NCI-H345 (cell line): Measurements from ENCODE around the gene UBTF.

Experiments
- DNase-seq: peaks from one replicate; lab custom pipeline; 2025; lab: John Stamatoyannopoulos, UW

The UBTF gene

DNA sequence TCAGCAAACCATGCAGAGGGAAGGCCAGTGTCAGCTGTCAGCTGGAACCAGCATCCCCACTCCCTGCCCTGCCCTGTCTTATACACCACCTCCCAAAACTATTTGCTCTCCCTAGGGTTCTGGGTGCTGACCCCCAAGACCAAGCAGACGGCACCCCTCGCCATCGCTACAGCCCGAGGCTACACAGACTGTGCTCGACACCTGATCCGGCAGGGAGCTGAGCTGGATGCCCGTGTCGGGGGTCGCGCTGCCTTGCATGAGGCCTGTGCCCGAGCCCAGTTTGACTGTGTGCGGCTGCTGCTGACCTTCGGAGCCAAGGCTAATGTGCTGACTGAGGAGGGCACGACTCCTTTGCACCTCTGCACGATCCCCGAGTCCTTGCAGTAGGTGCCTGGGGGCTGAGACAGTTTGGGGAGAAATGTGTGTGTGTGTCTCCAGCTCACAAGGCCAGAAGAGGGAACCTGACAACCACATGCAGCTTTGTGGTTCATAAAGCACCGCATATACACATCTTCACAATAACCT, 47.5 kb downstream of the UBTF start:
- DNase-seq = no peak

DNA sequence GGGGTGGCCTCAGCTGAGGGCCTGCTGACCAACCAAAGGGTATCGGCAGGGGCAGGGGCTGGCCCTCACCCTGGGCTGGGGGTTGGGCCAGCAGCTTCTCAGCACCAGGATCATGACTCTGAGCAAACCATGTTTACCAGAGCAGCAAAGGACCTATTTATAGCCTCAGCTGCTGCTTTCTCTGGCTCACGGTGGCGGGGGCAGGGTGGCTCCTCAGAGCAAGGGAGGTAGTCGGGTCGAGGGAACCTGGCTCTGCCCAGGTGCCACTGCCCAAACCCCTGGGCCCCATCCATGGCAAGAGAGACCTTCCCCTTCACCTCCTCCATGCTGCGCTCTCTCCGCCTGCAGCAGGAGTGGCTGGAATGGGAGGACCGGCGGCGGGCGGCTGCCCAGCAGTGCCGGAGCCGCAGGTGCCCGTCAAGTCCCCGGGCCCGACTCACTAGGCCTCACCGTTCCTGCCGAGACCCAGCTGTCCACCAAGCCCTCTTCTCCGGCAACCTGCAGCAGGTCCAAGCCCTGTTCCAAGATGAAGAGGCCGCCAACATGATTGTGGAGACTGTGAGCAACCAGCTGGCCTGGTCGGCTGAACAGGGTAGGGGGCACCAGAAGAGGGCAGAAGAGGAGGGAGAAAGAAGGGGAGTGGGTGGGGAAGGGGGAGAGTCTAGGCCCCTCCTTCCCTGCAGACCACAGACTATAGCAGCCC, 48.8 kb downstream of the UBTF start, which contains the start of gene ASB16:
Gene ASB16 (plus strand): TSS at position 206 of the 703 bp plus-strand sequence. CDS start 86 bp downstream, at position 292.
- DNase-seq = no peak

DNA sequence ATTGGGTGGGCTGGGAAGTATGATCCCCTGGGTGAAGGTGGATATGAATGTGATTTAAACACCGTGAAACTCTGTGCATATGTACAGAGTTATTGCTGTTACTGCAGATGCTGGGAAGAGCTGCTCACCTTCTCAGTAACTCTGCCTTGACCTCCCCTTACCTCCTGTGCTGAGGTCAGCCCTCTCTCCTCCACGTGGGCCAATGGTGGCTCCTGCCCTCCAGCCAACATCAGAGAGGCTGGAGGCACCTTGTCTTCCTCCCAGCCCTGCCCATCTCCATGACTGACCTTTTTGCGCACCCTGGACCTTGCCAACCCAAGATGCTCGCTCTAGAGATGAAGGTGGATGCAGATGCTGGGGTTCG, 49.4 kb downstream of the UBTF start:
- DNase-seq = no peak

DNA sequence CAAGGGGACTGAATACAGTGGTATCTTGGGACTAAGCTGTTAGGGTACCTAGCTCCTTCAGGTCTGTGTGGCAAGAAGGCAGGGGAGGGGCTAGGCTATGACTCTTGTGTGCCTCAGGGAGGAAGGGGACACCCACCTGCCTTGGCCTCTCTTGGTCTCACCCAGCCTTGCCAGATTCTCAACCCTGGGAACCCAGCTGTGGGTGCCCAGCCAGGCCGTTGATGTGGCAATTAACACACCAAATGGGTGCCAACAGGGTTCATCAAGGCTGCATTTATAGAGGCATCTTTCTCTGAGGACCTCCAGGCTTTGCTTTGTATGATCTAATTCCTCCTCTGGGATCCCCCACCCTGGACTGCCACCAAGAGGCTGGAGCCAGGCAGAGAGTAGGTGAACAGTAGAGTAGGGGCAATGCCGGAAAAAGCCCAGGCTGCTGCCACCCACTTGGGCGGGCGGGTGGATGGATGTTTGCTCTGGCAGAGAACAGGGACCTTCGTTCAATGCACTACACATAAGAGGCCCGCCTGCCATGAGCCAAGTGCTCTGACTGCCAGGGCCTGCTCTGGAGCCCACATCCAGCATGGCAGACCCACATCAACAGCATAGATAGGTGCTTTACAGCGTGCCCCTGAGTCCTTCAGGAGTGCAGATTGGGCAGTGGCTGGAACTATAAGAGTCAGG, 52.2 kb downstream of the UBTF start:
- DNase-seq = no peak

DNA sequence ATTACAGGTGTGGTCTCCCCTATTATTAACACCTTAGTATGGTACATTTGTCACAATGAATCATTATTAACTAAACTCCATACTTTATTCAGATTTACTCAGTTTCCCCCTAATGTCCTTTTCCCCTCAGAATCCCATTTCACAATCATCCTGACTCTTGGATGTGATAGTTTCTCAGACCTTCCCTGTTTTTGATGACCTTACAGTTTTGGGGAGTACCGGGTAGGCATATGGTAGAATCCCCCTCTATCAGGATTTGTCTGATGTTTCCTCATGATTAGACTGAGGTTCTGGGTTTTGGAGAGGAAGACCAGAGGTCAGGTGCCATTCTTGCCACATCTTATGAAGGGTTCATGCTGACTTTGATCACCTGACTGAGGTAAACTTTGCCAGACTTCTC, 55.0 kb downstream of the UBTF start:
- DNase-seq = no peak

DNA sequence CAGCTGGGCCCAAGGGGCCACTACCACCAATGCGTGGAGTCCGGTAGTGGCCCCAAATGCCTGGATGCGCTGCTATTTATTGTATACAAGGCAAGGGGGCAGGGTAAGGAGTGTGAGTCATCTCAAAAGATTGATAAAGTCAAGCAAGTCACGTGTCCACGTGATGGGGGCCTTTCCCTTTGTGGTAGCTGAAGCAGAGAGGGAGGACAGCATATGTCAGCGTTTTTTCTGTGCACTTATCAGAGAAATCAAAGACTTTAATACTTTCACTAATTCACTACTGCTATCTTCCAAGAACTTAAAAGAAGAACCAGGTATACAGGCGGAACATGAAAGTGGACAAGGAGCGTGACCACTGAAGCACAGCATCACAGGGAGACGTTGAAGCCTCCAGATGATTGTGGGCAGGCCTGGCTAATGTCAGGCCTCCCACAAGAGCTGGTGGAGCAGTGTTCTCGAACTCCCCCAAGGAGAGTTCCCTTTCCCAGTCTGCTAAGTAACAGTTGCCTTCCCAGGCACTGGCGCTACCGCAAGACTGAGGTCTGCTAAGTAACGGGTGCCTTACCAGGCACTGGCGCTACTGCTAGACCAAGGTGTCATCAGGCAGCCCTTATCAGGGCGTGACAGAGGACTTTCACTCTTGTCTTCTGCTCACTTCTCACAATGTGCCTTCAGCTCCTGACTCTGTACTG, 59.8 kb downstream of the UBTF start:
- DNase-seq = no peak

DNA sequence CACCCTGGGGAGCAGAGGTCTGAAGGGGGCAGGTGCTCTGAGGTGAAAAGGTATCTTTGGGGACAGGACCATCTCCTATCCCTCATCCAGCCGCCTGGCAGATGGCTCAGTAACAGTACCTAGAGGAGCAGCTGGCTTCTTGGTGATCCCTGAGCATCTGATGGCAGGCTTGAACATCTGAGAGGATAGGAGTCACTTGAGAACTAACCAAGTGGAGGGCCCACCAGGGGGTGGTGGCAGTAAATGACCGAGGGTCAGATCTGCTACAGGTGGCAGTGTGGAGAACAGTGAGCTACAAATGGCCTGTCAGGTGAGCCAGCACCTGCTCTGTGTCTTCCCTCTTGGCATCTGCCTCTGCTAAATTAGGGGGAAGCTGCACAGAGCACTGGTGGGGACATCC, 64.0 kb downstream of the UBTF start:
- no peak for DNase-seq
